GM13977 (cell line): ENCODE data around the gene ALKBH5.

Experiments used
- DNase-seq: peaks from one replicate; pipeline ENCODE4 v3.0.0; 2012; ENCODE audit warnings: low spot score
- CTCF ChIP-seq: IDR thresholded peaks from 2 replicates; pipeline ENCODE4 v1.5.1; 2012; ENCODE audit warnings: mild to moderate bottlenecking, control low read depth; ENCODE audit not compliant: insufficient read depth; ENCODE audit errors: extremely low read depth, missing control alignments
- in situ Hi-C: fragments of 300-500 bp; cut with MboI; formaldehyde crosslinking; loops from one replicate; pipeline ENCODE4 v1.12.0; 2022; ENCODE audit warnings: low sequenced_read_pairs, low pct_unique_long_range_greater_than_20kb, mixed read lengths, inconsistent platforms; ENCODE audit not compliant: unreplicated experiment

Gene ALKBH5

GRCh38 chr17:18183334-18184142 is at the start of gene ALKBH5:
Gene ALKBH5, plus strand, starts transcription at chr17:18183828. Its CDS starts 416 bp downstream, at chr17:18184244.
- in situ Hi-C loops, result no loop called here
- TF ChIP-seq CTCF, result peak; percentile 53
- DNase-seq, result peak; percentile 99

- in situ Hi-C loops, result no loop called here
- no peak for TF ChIP-seq CTCF
- no peak for DNase-seq
Measured at GRCh38 chr17:18136357-18136756, 47.3 kb upstream of the ALKBH5 start.

DNA sequence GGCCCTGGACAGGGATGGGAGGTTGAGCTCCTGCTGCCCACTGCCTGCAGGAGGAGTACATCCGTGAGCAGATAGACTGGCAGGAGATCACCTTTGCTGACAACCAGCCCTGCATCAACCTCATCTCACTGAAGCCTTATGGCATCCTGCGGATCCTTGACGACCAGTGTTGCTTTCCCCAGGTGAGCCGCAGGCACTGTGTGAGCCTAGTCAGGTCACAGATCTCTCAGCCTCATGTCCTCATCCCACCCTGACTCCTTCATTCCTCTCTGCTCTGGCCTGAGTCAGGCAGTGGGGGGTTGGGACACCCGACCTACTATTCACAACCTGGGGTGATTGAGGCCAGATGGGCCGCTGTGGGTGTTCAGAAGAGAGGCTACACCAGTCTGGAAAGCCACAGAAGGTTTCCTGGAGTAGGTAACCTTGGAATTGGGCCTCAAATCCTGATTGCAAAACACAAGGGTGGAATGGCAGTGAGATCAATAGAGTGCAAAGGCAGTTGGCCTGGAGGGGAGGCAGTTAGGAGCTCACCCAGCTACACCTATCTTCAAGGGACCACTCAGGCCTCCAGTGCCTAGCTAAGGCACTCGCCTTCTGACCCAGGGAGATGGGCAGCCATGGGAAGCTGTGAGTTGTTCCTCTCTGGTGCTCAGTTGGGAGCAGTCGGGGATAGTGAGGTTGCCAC is 45.4 kb upstream of the ALKBH5 start:
- DNase-seq, result no peak
- no peak for TF ChIP-seq CTCF
- in situ Hi-C loops, result no loop called here

DNA sequence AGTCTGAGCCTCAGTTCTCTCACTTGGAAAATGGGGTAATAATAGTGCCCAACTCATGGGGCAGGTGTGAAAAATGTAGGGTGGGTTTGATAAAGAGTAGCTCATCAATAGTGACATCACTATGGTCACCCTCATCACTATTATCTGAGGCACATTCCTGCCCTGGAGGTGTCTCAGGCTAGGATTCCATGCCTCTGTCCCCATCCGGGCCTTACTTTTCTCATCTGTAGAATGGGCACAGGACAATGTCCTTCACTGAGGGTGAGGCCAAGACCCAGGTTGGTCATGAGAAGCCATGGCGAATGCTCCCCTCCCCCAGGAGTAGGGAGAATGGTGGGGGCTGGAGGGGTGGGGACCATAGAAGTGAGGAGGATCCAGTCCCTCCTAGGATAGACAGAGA is 44.5 kb upstream of the ALKBH5 start:
- in situ Hi-C loops, result no loop called here
- no peak for DNase-seq
- no peak for TF ChIP-seq CTCF

DNA sequence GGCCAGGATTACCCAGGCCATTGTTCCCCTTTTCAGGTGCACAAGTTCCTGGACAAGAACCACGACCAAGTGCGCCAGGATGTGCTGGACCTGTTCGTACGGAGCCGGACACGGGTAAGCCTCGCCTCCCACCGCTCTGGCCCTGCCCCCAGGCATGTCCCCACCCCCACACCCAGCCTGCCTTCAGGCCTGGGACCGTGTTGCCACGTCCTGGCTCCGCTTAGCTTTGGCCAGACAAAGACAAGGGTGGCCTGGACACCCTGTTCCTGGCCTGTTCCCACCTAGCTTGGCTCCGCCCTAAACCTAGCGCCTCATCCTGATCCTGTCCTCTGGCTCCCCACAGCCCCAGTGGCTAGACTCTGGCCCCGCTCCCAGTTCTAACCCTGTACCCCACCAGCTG is 44.1 kb upstream of the ALKBH5 start:
- no peak for TF ChIP-seq CTCF

GRCh38 chr17:18139949-18140348 is 43.7 kb upstream of the ALKBH5 start:
- peak; percentile 52 for TF ChIP-seq CTCF
- no peak for DNase-seq
- in situ Hi-C loops, result no loop called here

More for the DNA sequence above, 44.1 kb upstream of the ALKBH5 start:
- no peak for DNase-seq
- in situ Hi-C loops, result no loop called here
